Fibroblast of mammary gland (primary cell): ENCODE measurements around the gene EXOC6B.

Source experiments
- DNase-seq: peaks from one replicate; pipeline ENCODE4 v3.0.0-alpha.2; 2010; ENCODE audit warnings: low read depth
- H3K4me3 ChIP-seq: 2 replicates; pipeline ENCODE4 v1.5.1; 2011; ENCODE audit warnings: low read depth, mild to moderate bottlenecking, low read length, moderate library complexity; ENCODE audit not compliant: control insufficient read depth
- CTCF ChIP-seq: conservative IDR thresholded peaks from 2 replicates; pipeline ENCODE4 v1.5.1; 2011; ENCODE audit warnings: low read depth, low read length, inconsistent platforms; ENCODE audit not compliant: control insufficient read depth, insufficient read depth

EXOC6B gene

DNA sequence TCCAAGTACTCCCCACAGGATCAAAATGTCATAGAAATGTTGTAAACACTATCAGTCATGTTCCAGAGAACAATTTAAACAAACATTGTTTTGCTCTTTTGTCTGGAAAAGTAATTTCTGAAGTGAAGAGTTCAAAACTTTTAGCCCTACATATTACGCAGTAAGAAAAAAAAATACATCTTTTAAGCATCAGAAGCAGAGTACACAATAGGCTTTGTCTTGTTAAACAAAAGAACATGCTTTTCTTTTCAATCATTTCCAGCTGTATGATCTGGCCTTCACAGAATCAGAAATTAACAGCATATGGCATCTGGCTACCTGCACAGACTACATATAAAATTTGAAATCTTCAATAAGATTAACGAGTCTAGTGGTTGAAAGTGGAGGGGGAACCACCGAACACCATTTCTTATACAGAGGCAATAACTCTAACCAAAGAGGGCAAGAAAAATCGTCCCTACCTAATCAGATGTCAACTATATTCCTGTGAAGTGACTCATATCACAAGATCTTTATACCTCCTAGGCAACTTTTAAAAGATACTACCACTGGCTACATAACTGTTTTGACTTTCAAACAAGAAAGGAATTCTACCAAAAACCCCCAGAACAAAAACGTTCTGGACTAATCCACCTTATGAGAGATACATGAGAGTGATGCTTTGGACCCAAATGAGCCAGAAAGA lies 149.3 kb downstream of the EXOC6B start:
- no peak for DNase-seq
- no peak for TF ChIP-seq CTCF
- H3K4me3 ChIP-seq, result no peak overlapping the region

- DNase-seq, result no peak
- no peak for TF ChIP-seq CTCF
- no peak overlapping the region for H3K4me3 ChIP-seq
Observed at GRCh38 chr2:72674982-72675915, 150.6 kb downstream of the EXOC6B start.

- H3K4me3 ChIP-seq, result no peak overlapping the region
- DNase-seq, result no peak
- TF ChIP-seq CTCF, result no peak
Observed at GRCh38 chr2:72673279-72673678, 152.6 kb downstream of the EXOC6B start.

DNA sequence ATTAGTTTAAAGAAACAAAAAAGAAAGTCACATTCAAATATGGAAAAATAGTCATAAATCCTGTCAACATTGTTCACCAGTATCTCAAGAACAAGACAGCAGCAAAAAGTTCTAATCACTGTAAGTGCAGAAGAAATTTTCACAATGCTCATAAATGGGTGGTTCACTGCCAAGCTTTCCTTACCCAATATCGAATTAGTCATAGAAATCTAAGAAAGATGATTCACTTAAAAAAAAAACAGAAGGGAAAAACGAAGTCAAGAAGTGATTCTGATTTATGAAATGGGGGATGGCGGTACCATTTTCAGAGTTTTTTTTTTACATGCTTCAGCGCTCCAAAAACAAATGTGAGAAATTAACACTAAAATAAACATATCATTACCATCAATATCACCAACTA lies 156.7 kb downstream of the EXOC6B start:
- peak; percentile 82 for DNase-seq
- no peak overlapping the region for H3K4me3 ChIP-seq
- no peak for TF ChIP-seq CTCF

DNA sequence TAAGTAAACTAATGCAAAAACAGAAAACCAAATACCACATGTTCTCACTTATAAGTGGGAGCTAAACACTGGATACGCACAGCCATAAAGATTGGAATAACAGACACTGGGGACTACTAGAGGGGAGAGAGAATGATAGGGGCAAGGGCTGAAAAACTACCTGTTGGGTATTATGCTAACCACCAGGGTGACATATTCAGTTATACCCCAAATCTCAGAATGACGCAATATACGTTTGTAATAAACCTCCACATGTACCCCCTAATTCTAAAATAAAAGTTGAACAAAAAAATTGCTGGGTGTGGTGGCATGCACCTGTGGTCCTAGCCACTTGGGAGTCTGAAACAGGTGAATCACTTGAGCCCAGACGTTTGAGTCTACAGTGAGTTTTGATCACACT lies 157.2 kb downstream of the EXOC6B start:
- no peak overlapping the region for H3K4me3 ChIP-seq
- no peak for DNase-seq
- TF ChIP-seq CTCF, result no peak

- H3K4me3 ChIP-seq, result no peak overlapping the region
- TF ChIP-seq CTCF, result no peak
- no peak for DNase-seq
Observed at GRCh38 chr2:72665448-72665847, 160.4 kb downstream of the EXOC6B start.

DNA sequence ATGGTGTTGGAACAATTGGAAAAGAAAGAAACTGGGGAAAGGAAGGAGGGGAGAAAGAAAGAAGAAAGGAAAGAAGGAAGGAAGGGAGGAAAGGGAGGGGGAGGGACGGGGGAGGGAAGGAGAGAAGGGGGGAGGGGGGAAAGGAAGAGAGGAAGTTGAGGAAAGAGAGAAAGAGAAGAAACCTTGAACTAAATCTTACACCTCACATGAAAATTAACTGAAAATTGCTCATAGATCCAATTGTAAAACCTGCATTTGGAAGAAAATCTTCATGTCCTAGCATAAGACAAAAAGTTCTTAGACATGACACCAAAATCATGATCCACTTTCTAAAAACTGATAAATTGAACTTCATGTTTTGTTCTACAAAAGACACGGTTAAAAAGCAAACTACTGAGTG lies 163.8 kb downstream of the EXOC6B start:
- no peak for DNase-seq
- no peak for TF ChIP-seq CTCF
- no peak overlapping the region for H3K4me3 ChIP-seq
